Subcutaneous abdominal adipose tissue (tissue), 5 donors: ENCODE results near the gene MAPK11.
A peak's percentile ranks its signal among the peaks of the same experiment; 100 is the strongest.

Experiments used
- H3K27ac ChIP-seq: one replicate; pipeline ENCODE4 v1.7.0; 2013; ENCODE audit warnings: low read depth, mild to moderate bottlenecking, inconsistent platforms, low read length, moderate library complexity
- H3K27me3 ChIP-seq, 5 donors: one replicate each; pipeline ENCODE4 v1.7.0; 2013; ENCODE audit warnings: low read length in 5 of 5, inconsistent platforms in 1 of 5; ENCODE audit not compliant: control insufficient read depth in 5 of 5, insufficient read depth in 4 of 5
- H3K36me3 ChIP-seq, 5 donors: one replicate each; pipeline ENCODE4 v1.7.0; 2013; ENCODE audit warnings: low read length in 5 of 5; ENCODE audit not compliant: control insufficient read depth in 5 of 5, insufficient read depth in 5 of 5
- H3K4me1 ChIP-seq, 5 donors: one replicate each; pipeline ENCODE4 v1.7.0; 2013; ENCODE audit warnings: low read length in 5 of 5, mild to moderate bottlenecking in 3 of 5, moderate library complexity in 1 of 5; ENCODE audit not compliant: control insufficient read depth in 5 of 5, insufficient read depth in 5 of 5
- H3K4me3 ChIP-seq, 5 donors: one replicate each; pipeline ENCODE4 v1.7.0; 2013; ENCODE audit warnings: low read length in 5 of 5, low read depth in 1 of 5
- H3K9ac ChIP-seq, 5 donors: one replicate each; pipeline ENCODE4 v1.7.0; 2013; ENCODE audit warnings: low read length in 5 of 5, mild to moderate bottlenecking in 4 of 5, moderate library complexity in 3 of 5
- H3K9me3 ChIP-seq, 5 donors: one replicate each; pipeline ENCODE4 v1.7.0; 2013; ENCODE audit warnings: low read length in 5 of 5; ENCODE audit not compliant: control insufficient read depth in 5 of 5
- donor health status: healthy.
- donor health status: healthy.
- donor health status: healthy.
- donor health status: healthy.
- donor health status: healthy.

MAPK11 gene

DNA sequence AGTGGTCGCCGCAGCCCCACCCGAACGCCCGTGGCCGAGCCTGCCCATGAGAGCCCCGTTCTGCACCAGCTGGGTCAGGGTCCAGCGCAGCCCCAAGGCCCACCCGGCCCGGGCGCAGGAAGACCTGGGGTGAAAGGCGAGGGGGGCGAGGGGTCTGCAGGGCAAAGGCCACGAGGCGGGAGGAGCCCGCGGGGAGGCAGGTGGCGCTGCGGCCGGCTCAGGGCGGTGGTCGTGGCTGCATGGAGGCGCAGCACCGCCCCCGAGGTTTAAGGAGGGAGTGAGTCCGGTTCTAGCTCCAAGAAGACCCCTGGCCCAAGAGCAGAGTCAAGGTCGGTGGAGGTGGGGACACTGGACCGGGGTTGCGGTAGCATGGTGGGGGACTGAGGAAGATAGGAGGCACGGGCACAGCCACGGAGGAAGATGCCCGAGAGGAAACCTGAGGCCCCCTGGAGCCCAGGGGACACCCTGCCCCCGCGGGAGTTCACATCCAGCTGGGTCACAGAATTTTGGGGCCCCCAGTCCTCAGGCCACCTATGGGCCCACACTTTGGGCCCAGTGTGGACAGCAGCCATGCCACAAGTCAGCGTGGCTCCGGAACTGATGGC is 18.6 kb downstream of the MAPK11 start:
- Histone ChIP-seq H3K4me1 (peaks cover 5 to 39% (median 26%) of the 10 kb centered on the region in 5 donors), H3K27me3 (peaks cover 0 to 4% (median 2%) of the 10 kb centered on the region in 5 donors), H3K9ac (peak overlapping the region in 2 of 5 donors; percentile 65 to 85), H3K27ac (peak overlapping the region; percentile 16), H3K4me3 (peak overlapping the region in 4 of 5 donors; percentile 72 to 90 (median 82)), H3K9me3 (no peaks in the 10 kb centered on the region), H3K36me3 (peaks cover 0 to 12% (median 10%) of the 10 kb centered on the region in 5 donors)

DNA sequence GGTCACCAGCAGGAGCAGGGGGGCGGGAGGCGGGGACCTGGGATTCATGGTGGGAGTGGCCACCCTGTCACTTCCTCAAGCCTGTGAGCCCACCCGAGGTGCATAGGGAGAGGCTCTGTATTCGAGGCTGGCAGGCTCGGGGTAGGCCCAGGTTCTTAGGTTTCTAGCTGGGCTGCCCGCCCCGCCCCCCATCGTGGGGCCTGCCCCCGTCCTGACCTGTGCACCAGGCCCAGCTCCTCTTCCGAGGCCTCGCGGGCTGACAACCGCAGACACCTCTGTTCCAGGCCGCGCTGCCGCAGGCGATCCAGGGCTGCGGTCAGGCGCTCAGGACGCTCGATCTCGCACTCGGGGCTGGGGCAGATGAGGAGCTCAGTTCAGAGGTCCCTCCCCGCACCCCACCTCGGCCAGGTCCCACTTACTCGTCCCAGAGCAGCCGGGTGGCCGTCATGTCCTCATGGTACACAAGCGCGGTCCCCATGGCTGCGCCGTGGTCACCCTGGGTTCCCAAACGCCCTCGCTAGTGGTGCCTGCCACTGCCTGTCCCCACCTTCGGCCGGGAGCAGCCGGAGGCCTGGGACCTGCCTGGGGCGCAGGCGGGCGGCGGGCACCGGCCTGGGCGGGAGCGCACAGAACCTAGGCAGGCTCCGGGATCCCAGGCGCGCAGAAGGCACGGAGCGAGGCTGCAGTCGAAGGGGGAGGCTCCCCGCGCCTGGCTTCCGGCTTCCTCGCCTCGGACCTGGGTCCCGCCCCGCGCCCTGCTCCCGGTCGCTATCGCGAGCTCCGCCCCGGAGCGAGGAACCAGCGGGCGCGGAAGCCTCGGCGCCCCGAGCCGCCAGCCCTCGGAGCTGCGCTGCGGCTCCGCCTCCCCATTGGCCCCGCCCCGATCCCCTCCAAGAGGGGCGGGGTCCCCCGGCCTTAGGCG is 19.4 kb downstream of the MAPK11 start, which contains the start of gene HDAC10:
Gene HDAC10 (minus strand): TSS at position 711 of the 922 bp plus-strand sequence. CDS start 233 bp downstream, at position 478.
- Histone ChIP-seq H3K9ac (peak within 1 kb of the TSS in 4 of 5 donors; percentile 63 to 87 (median 74)), H3K36me3 (peaks cover 0 to 20% (median 18%) of the 10 kb centered on the region in 5 donors), H3K27me3 (no peaks in the 10 kb centered on the region), H3K4me1 (peaks cover 5 to 44% (median 30%) of the 10 kb centered on the region in 5 donors), H3K27ac (peak within 1 kb of the TSS; percentile 16), H3K9me3 (no peaks in the 10 kb centered on the region), H3K4me3 (peak within 1 kb of the TSS in 4 of 5 donors; percentile 72 to 90 (median 82))

DNA sequence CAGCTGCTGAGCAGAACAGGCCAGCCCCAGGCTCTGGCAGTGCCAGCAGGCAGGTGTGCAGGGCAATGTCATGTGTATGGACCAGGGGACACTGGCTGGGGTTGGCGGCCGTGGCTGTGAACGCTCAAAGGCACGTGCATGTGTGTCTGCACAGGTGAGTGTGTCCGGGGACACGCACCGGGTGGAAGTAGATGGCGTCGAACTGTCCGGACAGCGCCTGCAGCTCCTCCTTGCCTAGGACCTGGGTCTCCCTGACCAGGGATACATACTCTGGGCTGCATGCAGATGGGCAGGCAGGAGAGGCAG is 20.0 kb downstream of the MAPK11 start:
- H3K9ac ChIP-seq = peak overlapping the region in 4 of 5 donors; percentile 63 to 87 (median 74)
- peak overlapping the region in 4 of 5 donors; percentile 72 to 90 (median 82) for H3K4me3 ChIP-seq
- no peaks in the 10 kb centered on the region for H3K27me3 ChIP-seq
- no peak overlapping the region for H3K27ac ChIP-seq
- peaks cover 0 to 20% (median 18%) of the 10 kb centered on the region in 5 donors for H3K36me3 ChIP-seq
- H3K4me1 ChIP-seq = peaks cover 5 to 50% (median 36%) of the 10 kb centered on the region in 5 donors
- H3K9me3 ChIP-seq = no peaks in the 10 kb centered on the region

DNA sequence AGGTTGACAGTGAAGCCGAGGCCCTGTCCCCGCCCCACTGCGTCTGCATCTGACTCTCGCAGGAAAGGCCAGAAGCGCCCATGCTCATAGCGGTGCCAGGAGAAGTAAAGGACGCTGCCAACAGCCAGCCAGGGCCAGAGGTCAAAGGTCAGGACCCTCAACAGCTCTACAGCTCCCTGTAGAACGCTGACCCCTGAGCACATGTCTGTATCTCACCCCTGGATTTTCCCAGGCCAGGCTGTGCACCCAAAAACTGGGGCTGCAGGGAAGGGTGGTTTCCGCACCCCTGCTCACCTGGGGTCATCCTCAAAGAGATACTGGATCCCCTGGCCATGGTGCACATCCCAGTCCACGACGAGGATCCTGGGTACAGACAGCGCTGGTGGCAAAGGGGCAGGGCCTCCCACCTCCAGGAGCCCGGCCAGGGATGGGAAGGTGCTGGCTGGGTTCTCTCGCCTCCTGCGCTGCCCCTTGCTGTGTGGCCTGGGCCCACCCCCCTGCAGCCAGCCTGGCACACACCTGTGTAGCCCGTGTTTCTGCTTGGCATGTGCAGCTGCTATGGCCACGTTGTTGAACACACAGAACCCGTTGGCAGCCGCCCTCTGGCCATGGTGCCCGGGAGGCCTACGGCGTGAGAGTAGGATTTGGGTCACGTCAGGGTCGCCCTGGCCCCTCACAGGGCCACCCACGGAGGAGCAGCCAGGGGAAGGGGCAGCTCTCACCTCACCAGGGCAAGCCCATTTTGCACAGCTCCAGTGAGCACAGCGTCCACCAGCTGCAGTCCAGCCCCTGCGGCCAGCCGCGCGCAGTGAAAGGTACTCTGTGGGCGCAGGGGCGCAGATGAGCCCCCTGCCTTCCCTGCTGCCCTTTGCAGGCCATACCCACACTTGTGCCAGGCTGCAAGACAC is 20.6 kb downstream of the MAPK11 start:
- H3K9ac ChIP-seq = peak overlapping the region in 2 of 5 donors; percentile 28 to 87
- H3K27me3 ChIP-seq = no peaks in the 10 kb centered on the region
- peaks cover 0 to 20% (median 15%) of the 10 kb centered on the region in 5 donors for H3K36me3 ChIP-seq
- no peak overlapping the region for H3K27ac ChIP-seq
- H3K4me1 ChIP-seq = peaks cover 5 to 51% (median 36%) of the 10 kb centered on the region in 5 donors
- no peaks in the 10 kb centered on the region for H3K9me3 ChIP-seq
- H3K4me3 ChIP-seq = peak overlapping the region in 3 of 5 donors; percentile 72 to 90 (median 89)

DNA sequence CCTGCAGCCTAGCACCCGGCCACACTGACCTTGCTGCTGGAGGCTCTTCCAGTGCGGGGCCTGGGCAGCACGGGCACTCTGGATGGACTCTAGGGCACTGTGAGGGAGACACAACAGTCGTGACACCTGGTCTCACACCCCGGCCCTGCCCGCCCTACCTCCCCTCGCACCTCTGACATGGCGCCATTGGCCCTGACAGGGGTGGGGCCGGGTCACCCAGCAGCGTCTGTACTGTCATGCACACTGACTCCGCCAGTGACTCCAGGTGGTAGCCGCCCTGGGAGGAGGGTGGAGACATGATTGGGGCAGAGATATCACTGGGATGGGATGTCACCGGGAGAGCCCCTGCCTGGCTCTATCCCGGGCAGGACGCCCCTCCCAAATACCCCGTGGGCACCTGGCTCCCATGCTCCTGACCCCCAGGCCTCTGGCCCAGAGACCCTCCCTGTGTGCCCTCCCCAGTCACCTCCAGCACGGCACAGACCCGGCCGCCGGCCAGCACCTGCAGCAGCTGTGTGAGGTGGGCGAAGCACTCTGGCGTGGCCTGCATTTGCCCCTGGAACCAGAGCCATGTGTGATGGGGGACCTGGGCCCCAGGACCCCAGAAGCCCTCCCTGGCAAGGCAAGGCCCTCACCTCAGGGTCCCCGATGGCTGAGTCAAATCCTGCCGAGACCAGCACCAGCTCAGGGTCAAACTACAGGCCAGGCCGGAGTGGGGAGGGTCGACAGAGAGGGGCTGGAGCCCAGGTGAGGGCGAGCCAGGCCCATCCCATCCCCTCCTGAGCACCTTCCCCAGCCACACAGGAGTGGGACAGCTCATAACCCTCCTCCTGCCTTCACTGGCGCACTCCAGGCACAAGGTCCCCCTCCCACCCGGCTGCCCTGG is 21.7 kb downstream of the MAPK11 start:
- Histone ChIP-seq H3K4me1 (peaks cover 5 to 62% (median 47%) of the 10 kb centered on the region in 5 donors), H3K36me3 (peaks cover 0 to 20% (median 15%) of the 10 kb centered on the region in 5 donors), H3K9me3 (no peaks in the 10 kb centered on the region), H3K4me3 (no peak overlapping the region), H3K9ac (no peak overlapping the region), H3K27ac (no peak overlapping the region), H3K27me3 (no peaks in the 10 kb centered on the region)

DNA sequence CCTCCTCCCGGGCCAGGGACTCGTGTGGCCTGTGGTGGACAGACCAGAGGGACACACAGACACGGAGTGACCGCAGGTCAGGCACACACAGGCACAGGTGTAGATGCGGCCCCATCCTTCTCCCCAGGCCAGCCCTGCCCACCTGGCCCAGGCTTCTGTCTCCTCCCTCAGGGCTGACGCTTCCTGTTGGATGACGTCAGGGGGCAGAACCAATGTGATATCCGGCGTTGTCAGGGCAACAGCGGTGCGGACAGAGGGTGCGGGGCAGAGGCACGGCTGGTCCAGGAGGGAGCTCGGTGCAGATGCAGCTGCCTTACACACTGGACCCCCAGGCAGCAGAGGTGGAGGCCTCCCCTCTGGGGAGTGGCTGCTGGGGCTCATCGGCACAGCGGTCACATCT is 22.4 kb downstream of the MAPK11 start:
- H3K9me3 ChIP-seq = no peaks in the 10 kb centered on the region
- H3K27me3 ChIP-seq = no peaks in the 10 kb centered on the region
- H3K4me3 ChIP-seq = no peak overlapping the region
- peak overlapping the region in 1 of 5 donors; percentile 1 for H3K9ac ChIP-seq
- peaks cover 5 to 69% (median 54%) of the 10 kb centered on the region in 5 donors for H3K4me1 ChIP-seq
- H3K36me3 ChIP-seq = peaks cover 0 to 20% (median 15%) of the 10 kb centered on the region in 5 donors
- H3K27ac ChIP-seq = no peak overlapping the region

DNA sequence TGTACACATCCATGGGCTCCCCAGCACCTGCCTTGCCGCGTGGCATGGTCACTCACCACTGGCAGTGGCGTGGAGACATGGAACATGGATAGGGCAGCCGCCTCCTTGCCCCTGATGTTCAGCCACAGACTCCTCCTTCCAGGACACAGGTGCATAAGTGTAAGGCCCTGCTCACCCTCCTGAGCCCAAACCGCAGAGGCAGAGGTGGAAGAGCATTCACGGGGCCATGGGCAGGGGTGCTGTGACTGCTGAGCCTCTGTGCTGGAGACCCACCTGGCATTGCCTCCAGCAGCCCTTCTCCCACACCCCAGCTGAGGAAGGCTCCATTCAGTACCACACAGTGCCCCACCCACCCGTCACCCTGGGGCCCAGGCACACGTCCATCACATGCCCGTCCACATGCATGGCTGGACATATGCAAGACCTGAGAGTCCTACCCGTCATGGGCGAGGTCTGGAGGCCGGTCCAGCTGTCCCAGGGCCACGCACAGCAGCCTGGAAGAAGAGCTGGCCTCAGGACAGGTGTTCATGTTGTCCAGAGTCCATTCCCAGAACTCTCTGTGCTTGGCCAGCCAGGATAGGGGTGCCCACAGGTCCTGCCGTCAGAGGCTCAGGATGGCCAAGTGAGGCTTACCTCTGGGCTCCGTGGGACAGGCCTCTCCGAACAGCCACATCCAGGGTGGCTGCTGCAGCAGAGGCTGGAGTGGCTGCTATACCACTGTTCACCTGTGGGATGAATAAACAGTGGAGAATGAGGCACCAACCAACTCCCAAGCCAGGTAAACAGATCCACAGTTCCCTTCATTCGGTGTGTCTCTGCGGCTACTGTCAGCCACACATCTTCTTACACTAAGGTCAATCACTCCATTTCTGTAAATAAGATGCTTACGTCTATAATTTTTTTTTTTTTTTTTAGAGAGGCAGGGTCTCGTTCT is 23.7 kb downstream of the MAPK11 start:
- Histone ChIP-seq H3K27me3 (no peaks in the 10 kb centered on the region), H3K9me3 (no peaks in the 10 kb centered on the region), H3K36me3 (peaks cover 0 to 20% (median 15%) of the 10 kb centered on the region in 5 donors), H3K4me3 (no peak overlapping the region), H3K9ac (peak overlapping the region in 4 of 5 donors; percentile 94 to 98 (median 95)), H3K27ac (no peak overlapping the region), H3K4me1 (peaks cover 9 to 72% (median 59%) of the 10 kb centered on the region in 5 donors)
